TTC549 (cell line): Measurements from ENCODE around the gene TRIM15.
"Not testable (repeated sequence)": the region's sequence is repeated elsewhere in the genome, so short reads cannot be mapped to it uniquely, and the experiment has no call there.

ENCODE experiments used
- FAIRE-seq: peaks from 2 replicates; lab custom pipeline; 2012; peaks lifted over from hg19 to GRCh38; lab: Jason Lieb, UNC

The TRIM15 gene

GRCh38 chr6:30198166-30199084 lies 35.1 kb downstream of the TRIM15 start:
- FAIRE-seq = no peak

GRCh38 chr6:30200551-30201281 lies 37.4 kb downstream of the TRIM15 start:
- no peak for FAIRE-seq

- FAIRE-seq = no peak
These were observed 39.0 kb downstream of the TRIM15 start for GRCh38 chr6:30202366-30202765.

GRCh38 chr6:30204116-30204515 lies 40.8 kb downstream of the TRIM15 start:
- no peak for FAIRE-seq

GRCh38 chr6:30206152-30206551 lies 42.8 kb downstream of the TRIM15 start:
- FAIRE-seq = no peak

GRCh38 chr6:30206799-30207618 lies 43.7 kb downstream of the TRIM15 start:
- FAIRE-seq = no peak

- no peak for FAIRE-seq
These were observed 44.4 kb downstream of the TRIM15 start for GRCh38 chr6:30207619-30208295.

DNA sequence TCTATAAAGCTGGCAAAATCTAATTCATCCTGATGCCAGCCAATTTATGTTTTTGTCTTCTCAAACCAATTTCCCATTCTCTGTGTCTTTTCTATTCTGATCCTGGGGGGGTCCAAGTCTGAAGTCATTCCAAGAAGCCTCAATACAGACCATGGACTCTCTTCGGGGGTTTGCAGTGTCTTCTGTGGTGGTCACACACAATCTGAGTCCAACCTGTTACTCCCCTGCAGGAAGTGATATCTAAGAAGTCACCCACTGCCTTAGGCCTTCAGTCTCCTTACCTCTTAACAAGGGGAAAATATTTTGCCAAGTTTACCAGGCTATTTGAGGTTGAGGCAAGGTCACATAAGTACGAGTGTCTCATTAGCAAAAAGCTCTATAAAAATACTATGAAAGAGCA lies 48.0 kb downstream of the TRIM15 start:
- no peak for FAIRE-seq

DNA sequence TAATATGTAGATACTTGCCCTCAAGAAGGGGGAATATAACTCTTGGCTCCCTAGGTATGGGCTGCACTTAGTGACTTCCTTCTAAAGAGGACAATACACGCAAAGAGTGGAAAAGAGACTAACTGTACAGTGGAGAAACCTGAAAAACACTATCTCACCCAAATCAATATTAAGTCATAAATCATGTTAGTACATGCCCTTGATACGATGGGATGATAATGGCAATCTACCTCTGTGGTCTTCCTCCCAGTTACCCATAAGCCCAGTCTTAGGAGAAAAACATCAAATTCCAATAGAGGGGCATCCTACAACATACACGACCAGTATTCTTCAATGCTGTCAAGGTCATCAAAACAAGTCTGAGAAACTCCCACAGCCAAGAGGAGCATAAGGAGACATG lies 48.6 kb downstream of the TRIM15 start:
- no peak for FAIRE-seq

DNA sequence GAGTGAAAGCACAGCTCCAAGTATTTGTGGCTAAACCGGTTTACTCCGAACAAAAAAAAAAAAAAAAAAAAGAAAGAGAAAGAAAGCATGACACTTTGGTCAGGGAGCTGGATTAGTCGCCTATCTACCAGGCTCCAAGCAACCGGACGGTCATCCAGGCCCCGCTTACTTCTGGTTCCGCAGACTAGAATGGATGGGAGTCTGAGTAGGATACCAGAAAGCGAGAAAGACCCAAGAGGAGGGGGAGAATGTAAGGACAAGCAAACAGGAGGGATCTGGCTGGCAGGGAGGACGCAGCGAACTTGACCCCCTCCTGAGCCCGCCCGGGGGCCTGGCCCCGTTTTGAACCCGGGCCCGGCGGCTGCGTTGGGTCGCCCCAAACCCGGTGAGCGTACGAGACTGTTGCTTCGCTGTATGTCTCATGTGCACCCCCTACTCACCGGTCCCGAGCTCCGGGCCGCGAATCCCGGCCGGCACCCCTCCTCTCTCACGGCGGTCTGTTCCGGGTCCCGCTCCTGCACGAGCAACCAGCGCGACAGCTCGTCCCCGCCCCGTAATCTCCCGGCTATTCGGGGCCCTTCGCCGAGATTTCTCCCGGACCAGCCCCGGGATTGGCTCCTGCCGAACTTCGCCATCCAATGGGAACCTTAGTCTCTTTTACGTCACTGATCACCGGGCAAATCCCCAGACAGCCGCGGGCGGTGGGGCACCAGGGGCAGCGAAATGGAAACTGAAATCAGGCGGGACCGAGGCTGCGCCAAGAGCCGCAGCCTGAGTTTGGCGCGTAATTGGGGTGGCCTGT lies 49.7 kb downstream of the TRIM15 start, which contains the start of gene TRIM26:
Gene TRIM26, minus strand, starts transcription at position 542 of the 802 bp plus-strand sequence. CDS start 14,303 bp downstream, outside the sequence.
- FAIRE-seq = peak; percentile 89

DNA sequence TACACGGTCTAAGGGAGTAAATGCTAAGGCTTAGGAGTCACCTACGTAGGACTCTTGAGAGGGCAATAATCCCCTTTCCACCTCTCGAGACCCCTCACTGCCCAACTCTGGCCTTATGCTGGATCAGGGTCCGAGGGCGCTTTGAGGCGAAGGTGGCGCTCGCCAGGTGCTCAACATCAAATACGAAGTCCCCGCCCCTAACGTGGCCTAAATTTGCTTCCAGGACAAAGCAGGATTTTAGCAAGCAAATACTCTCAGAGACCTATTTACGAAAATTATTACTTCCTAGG lies 50.3 kb downstream of the TRIM15 start:
- FAIRE-seq = no peak

- no peak for FAIRE-seq
These were observed 50.8 kb downstream of the TRIM15 start for GRCh38 chr6:30213957-30214656.

- FAIRE-seq = no peak
These were observed 51.3 kb downstream of the TRIM15 start for GRCh38 chr6:30214657-30214982.

GRCh38 chr6:30216096-30216495 lies 52.8 kb downstream of the TRIM15 start:
- no peak for FAIRE-seq

- no peak for FAIRE-seq
These were observed 55.9 kb downstream of the TRIM15 start for GRCh38 chr6:30219244-30219643.

DNA sequence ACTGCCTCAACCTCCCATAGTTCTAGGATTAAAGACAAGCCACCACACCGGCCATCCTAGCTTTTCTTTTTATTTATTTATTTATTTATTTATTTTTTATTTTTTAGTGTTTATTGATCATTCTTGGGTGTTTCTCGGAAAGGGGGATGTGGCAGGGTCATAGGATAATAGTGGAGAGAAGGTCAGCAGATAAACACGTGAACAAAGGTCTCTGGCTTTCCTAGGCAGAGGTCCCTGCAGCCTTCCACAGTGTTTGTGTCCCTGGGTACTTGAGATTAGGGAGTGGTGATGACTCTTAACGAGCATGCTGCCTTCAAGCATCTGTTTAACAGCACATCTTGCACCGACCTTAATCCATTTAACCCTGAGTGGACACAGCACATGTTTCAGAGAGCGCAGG lies 58.0 kb downstream of the TRIM15 start:
- not testable (repeated sequence) for FAIRE-seq

DNA sequence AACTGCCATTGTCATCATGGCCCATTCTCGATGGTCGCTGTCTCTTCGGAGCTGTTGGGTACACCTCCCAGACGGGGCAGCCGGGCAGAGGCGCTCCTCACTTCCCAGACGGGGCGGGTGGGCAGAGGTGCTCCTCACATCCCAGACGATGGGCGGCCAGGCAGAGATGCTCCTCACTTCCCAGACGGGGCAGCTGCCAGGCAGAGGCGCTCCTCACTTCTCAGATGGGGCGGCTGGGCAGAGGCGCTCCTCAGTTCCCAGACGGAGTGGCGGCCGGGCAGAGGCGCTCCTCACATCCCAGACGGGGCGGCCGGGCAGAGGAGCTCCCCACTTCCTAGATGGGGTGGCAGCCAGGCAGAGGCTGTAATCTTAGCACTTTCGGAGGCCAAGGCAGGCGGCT lies 58.6 kb downstream of the TRIM15 start:
- not testable (repeated sequence) for FAIRE-seq
